HepG2 (cell line): ENCODE measurements around the gene AFAP1L2. TPM values are rescaled to one million over a fixed set of nuclear protein-coding genes. Genes with fewer than 3 reads are reported as not detected.

ENCODE experiments used
- ATAC-seq: fragments of 200-7000 bp; cut with Tn5 transposase; 3 replicates; pipeline ENCODE4 v1.9.1; 2020; ENCODE audit warnings: mild to moderate bottlenecking, moderate library complexity
- BruUV-seq: library from RNA; stranded (reverse); fragments of 400-500 nt; replicated peaks from 2 replicates; lab custom pipeline; 2021; lab: Mats Ljungman, UMichigan
- CTCF ChIA-PET: fragments of 300-600 bp; formaldehyde crosslinking; extraction: SDS; loops from one replicate; lab custom pipeline; 2021; ENCODE audit warnings: low total read pairs, inconsistent platforms, low intra/inter-chr PET ratio; lab: Yijun Ruan, JAX
- POLR2A ChIA-PET: fragments of 350-600 bp; sonication (Branson Sonifier 250); formaldehyde crosslinking; loops from one replicate; lab custom pipeline; 2020; ENCODE audit warnings: antibody characterized with exemption, inconsistent platforms; lab: Yijun Ruan, JAX
- DNase-seq: peaks from one replicate; pipeline ENCODE4 v3.0.0-alpha.2; 2015; ENCODE audit warnings: low spot score
- FAIRE-seq: peaks from 3 replicates; lab custom pipeline; 2011; peaks lifted over from hg19 to GRCh38; lab: Jason Lieb, UNC
- H2AFZ ChIP-seq: one replicate; pipeline ENCODE4 v1.6.1; 2011; ENCODE audit warnings: low read length, inconsistent platforms
- H3K27ac ChIP-seq: fragments of 300-600 bp; 3 replicates; pipeline ENCODE4 v1.8.0; 2011; ENCODE audit warnings: mixed run types, mild to moderate bottlenecking, mixed read lengths, low read length, inconsistent platforms; ENCODE audit not compliant: insufficient read depth; ENCODE audit errors: extremely low read length
- H3K27me3 ChIP-seq, 2 experiments: fragments of 200-600 bp in 1 of 2; 2 replicates in 1 of 2; 3 replicates in 1 of 2; pipeline versions ENCODE4 v1.6.0 to v1.8.0; 2011; ENCODE audit warnings: low read length in 2 of 2, mild to moderate bottlenecking in 2 of 2, moderate library complexity in 2 of 2, inconsistent platforms in 1 of 2; ENCODE audit not compliant: insufficient read depth in 2 of 2, control insufficient read depth in 1 of 2
- H3K36me3 ChIP-seq, 2 experiments: fragments of 200-600 bp in 1 of 2; replicated peaks in 1 of 2; 2 replicates in 1 of 2; 3 replicates in 1 of 2; pipeline versions ENCODE4 v1.5.1 to v1.8.0; 2011; ENCODE audit warnings: low read length in 2 of 2, inconsistent platforms in 1 of 2; ENCODE audit not compliant: insufficient read depth in 2 of 2, control insufficient read depth in 1 of 2
- H3K4me1 ChIP-seq: 2 replicates; pipeline ENCODE4 v1.5.1; 2012; ENCODE audit warnings: low read length, inconsistent platforms; ENCODE audit not compliant: insufficient read depth
- H3K4me2 ChIP-seq: 2 replicates; pipeline ENCODE4 v1.6.0; 2011; ENCODE audit warnings: low read depth, low read length, inconsistent platforms
- H3K4me3 ChIP-seq, 3 experiments: fragments of 200-600 bp in 1 of 3; sonication (generic), shearing (Covaris generic) in 1 of 3; replicated peaks in 1 of 3; 2 replicates each; pipeline ENCODE4 v1.5.1; 2011 to 2016; ENCODE audit warnings: low read length in 3 of 3, inconsistent platforms in 2 of 3, low read depth in 2 of 3, mild to moderate bottlenecking in 2 of 3, control low read depth in 1 of 3, mixed read lengths in 1 of 3; ENCODE audit not compliant: insufficient read depth in 1 of 3
- H3K79me2 ChIP-seq: one replicate; pipeline ENCODE4 v1.6.1; 2011; ENCODE audit warnings: low read length, inconsistent platforms; ENCODE audit not compliant: insufficient read depth
- H3K9ac ChIP-seq: 2 replicates; pipeline ENCODE4 v1.6.0; 2011; ENCODE audit warnings: mild to moderate bottlenecking, low read depth, low read length, inconsistent platforms; ENCODE audit not compliant: insufficient read depth
- H3K9me3 ChIP-seq: 2 replicates; pipeline ENCODE4 v1.5.1; 2012; ENCODE audit warnings: mild to moderate bottlenecking, low read length
- H4K20me1 ChIP-seq: 2 replicates; pipeline ENCODE4 v1.6.0; 2011; ENCODE audit warnings: inconsistent platforms, mild to moderate bottlenecking, low read length, moderate library complexity; ENCODE audit not compliant: insufficient read depth
- DZIP1 ChIP-seq: sonication (generic); formaldehyde crosslinking; IDR thresholded peaks from 2 replicates; pipeline ENCODE4 v1.5.0; 2020; ENCODE audit warnings: mild to moderate bottlenecking, missing genetic modification reagents
- MTA1 ChIP-seq: sonication (generic); formaldehyde crosslinking; IDR thresholded peaks from 2 replicates; pipeline ENCODE4 v1.4.0; 2020; ENCODE audit warnings: missing genetic modification reagents, mild to moderate bottlenecking, borderline replicate concordance
- NFE2L1 ChIP-seq: sonication (generic); formaldehyde crosslinking; IDR thresholded peaks from 2 replicates; pipeline ENCODE4 v1.4.0; 2020; ENCODE audit warnings: missing genetic modification reagents, mild to moderate bottlenecking, borderline replicate concordance
- ZNF691 ChIP-seq: sonication (generic); formaldehyde crosslinking; IDR thresholded peaks from 2 replicates; pipeline ENCODE4 v1.4.0; 2020; ENCODE audit warnings: missing genetic modification reagents, low read depth, mild to moderate bottlenecking, borderline replicate concordance
- WGBS: methylation state at CpG from one replicate; pipeline ENCODE4 v1.1.6; 2017; ENCODE audit warnings: low lambda C conversion rate; 5-methylcytosine and 5-hydroxymethylcytosine counted together
- in situ Hi-C: cut with HindIII; loops from 2 replicates; pipeline ENCODE4 v1.10.0; 2017; ENCODE audit warnings: low pct_unique_long_range_greater_than_20kb; ENCODE audit not compliant: extremely low pct_ligation_motif_present
- intact Hi-C: fragments of 100-400 bp; cut with micrococcal nuclease; formaldehyde crosslinking; loops from one replicate; pipeline ENCODE4 v1.10.0; 2022; ENCODE audit not compliant: unreplicated experiment
- polyA plus RNA-seq, 8 experiments: library from polyadenylated mRNA; depleted of rRNA in 3 of 8; stranded (reverse) in 7 of 8; unstranded in 1 of 8; fragments of >200 nt; fragmentation: Illumina TruSeq in 4 of 8; extraction: Trizol in 4 of 8; gene quantifications; 2 replicates each; pipeline versions ENCODE4 v1.2.1 to v1.2.3, GENCODE V29; 2011 to 2016; ENCODE audit warnings: low read depth in 4 of 8, missing spikeins in 1 of 8, mixed read lengths in 1 of 8; ENCODE audit not compliant: insufficient read depth in 1 of 8
- total RNA-seq, 5 experiments: library from RNA; depleted of rRNA; stranded (reverse); fragments of >200 nt; fragmentation: Illumina TruSeq; extraction: Trizol; gene quantifications; 2 replicates each; pipeline ENCODE4 v1.2.3, GENCODE V29; 2016; ENCODE audit warnings: low read depth in 1 of 5

The AFAP1L2 gene
- total and polyA plus RNA-seq, 2 of the 13 experiments (the other 11 are each of a cell fraction or from before 2014, with no cell fraction given) = not detected

GRCh38 chr10:114322344-114322743, 82.0 kb downstream of the AFAP1L2 start:
- intact Hi-C loops (no loop called here), in situ Hi-C loops (loop anchor here (25.0 kb wide), 1 partner anchor 815 kb away; no protein-coding TSS in a partner anchor)
- POLR2A ChIA-PET = no interaction called here
- Histone ChIP-seq H3K9ac (no peak overlapping the region), H3K27ac (no peak overlapping the region), H3K27me3 (peaks cover 0 to 23% of the 10 kb centered on the region in 2 experiments; a peak in 3 of 5 replicates), H3K4me3 (no peak overlapping the region), H3K9me3 (no peaks in the 10 kb centered on the region), H3K4me2 (no peak overlapping the region), H4K20me1 (no peaks in the 10 kb centered on the region), H3K36me3 (no peaks in the 10 kb centered on the region), H3K4me1 (no peaks in the 10 kb centered on the region), H2AFZ (no peak overlapping the region), H3K79me2 (no peaks in the 10 kb centered on the region)
- no peak for FAIRE-seq
- no peak for TF ChIP-seq ZNF691
- WGBS = 50% methylated on average over 5 of the region's 5 CpGs
- no TSS peak for BruUV-seq
- CTCF ChIA-PET = no interaction called here
- no peak for DNase-seq
- no peak for ATAC-seq

- no peak overlapping the region for H3K4me3 ChIP-seq
- H3K4me2 ChIP-seq = no peak overlapping the region
- 61% methylated on average over 15 of the region's 23 CpGs for WGBS
- H3K9me3 ChIP-seq = no peaks in the 10 kb centered on the region
- no peak overlapping the region for H3K9ac ChIP-seq
- CTCF ChIA-PET = no interaction called here
- TF ChIP-seq NFE2L1 (CRISPR knock-in tag) = no peak
- TF ChIP-seq MTA1 (CRISPR knock-in tag) = no peak
- TF ChIP-seq DZIP1 (CRISPR knock-in tag) = no peak
- no peaks in the 10 kb centered on the region for H3K79me2 ChIP-seq
- no peaks in the 10 kb centered on the region for H3K36me3 ChIP-seq
- peaks cover 2 to 23% of the 10 kb centered on the region in 2 experiments; a peak in 3 of 5 replicates for H3K27me3 ChIP-seq
- FAIRE-seq (no peak), DNase-seq (no peak), ATAC-seq (no peak)
- no TSS peak for BruUV-seq
- POLR2A ChIA-PET = no interaction called here
- H2AFZ ChIP-seq = no peak overlapping the region
- no peaks in the 10 kb centered on the region for H3K4me1 ChIP-seq
- no peak overlapping the region for H3K27ac ChIP-seq
- in situ Hi-C loops = loop anchor here (25.0 kb wide), 1 partner anchor 817 kb away; no protein-coding TSS in a partner anchor
- H4K20me1 ChIP-seq = no peaks in the 10 kb centered on the region
- intact Hi-C loops = no loop called here
These were observed 83.8 kb downstream of the AFAP1L2 start for GRCh38 chr10:114320249-114321116.
